ENCODE results near the gene FAM20A. TPM values are rescaled to one million over a fixed set of nuclear protein-coding genes. Genes with fewer than 3 reads are reported as not detected.

FAM20A gene
- total RNA-seq, 1 donor from 2014 or later: 38.7 TPM

DNA sequence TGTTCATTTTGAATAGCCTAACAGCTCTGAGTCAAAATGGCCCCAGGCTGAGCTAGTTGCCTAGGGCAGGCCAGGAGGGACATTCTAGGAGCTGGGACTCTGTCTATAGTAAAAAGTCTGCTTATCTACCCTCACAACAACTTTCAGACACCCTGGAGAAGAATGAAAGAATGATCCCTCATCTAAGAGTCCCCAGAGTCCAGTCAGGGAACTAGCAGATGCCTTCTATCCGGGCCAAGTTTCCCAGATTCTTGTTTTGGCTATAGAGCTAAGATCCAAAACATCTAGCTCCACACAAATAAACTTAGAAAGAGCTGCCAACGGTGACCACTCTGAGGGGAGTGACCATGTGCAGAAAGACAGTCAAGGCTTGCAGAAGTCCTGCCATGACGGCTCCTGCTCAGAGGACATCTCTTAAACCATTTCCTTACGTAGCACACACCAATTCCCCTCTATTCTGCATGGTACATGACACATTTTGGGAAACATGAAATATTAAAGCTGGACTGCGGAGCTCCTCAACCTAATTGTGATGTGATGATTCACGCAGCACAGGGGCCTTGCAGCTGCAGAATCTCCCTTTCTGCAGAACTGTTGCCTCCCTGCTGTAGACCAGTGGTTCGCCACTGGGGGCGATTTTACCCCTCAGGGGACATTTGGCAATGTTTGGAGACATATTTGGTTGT lies 24.2 kb downstream of the FAM20A start:
- intact Hi-C loops (cut with DNase I): no loop called here

DNA sequence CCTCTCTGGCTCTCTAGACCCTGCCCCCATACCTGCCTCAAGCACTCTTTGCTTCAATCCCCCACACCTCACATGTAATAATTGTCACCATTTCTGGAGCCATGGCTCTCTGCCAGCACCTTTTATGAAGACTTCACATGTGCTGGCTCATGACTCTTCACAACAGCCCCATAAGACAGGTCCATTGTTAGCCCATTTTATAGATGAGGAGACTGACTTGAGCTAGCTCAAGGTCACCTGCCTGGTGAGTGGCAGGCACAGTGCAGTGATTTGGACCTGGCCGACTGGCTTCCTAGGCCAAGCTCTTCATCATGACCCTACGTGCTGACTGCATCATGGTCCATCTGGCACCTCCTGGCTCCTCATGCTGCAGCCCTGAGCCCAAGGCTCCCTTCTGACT lies 25.0 kb downstream of the FAM20A start:
- H3K4me3 ChIP-seq: no peak overlapping the region
- TF ChIP-seq, protein P1, sequence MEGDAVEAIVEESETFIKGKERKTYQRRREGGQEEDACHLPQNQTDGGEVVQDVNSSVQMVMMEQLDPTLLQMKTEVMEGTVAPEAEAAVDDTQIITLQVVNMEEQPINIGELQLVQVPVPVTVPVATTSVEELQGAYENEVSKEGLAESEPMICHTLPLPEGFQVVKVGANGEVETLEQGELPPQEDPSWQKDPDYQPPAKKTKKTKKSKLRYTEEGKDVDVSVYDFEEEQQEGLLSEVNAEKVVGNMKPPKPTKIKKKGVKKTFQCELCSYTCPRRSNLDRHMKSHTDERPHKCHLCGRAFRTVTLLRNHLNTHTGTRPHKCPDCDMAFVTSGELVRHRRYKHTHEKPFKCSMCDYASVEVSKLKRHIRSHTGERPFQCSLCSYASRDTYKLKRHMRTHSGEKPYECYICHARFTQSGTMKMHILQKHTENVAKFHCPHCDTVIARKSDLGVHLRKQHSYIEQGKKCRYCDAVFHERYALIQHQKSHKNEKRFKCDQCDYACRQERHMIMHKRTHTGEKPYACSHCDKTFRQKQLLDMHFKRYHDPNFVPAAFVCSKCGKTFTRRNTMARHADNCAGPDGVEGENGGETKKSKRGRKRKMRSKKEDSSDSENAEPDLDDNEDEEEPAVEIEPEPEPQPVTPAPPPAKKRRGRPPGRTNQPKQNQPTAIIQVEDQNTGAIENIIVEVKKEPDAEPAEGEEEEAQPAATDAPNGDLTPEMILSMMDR (IDR thresholded peaks at IDR 0.05): no peak
- H3K27me3 ChIP-seq (ENCODE audit: low read depth): no peaks in the 10 kb centered on the region
- ATAC-seq (no peak), DNase-seq (no peak)
- no peaks in the 10 kb centered on the region for H3K36me3 ChIP-seq
- no peaks in the 10 kb centered on the region for H3K9me3 ChIP-seq
- intact Hi-C loops (cut with DNase I): no loop called here
- H3K4me1 ChIP-seq: peaks cover 52% of the 10 kb centered on the region
- peak overlapping the region; percentile 48 for H3K27ac ChIP-seq

More for the DNA sequence above, 24.2 kb downstream of the FAM20A start:
- Histone ChIP-seq H3K9me3 (no peaks in the 10 kb centered on the region), H3K27me3 (ENCODE audit: low read depth) (no peaks in the 10 kb centered on the region), H3K4me1 (peaks cover 59% of the 10 kb centered on the region), H3K36me3 (no peaks in the 10 kb centered on the region), H3K27ac (peak overlapping the region; percentile 48), H3K4me3 (no peak overlapping the region)
- DNase-seq: no peak
- TF ChIP-seq, protein P1 (IDR thresholded peaks at IDR 0.05): no peak
- no peak for ATAC-seq

DNA sequence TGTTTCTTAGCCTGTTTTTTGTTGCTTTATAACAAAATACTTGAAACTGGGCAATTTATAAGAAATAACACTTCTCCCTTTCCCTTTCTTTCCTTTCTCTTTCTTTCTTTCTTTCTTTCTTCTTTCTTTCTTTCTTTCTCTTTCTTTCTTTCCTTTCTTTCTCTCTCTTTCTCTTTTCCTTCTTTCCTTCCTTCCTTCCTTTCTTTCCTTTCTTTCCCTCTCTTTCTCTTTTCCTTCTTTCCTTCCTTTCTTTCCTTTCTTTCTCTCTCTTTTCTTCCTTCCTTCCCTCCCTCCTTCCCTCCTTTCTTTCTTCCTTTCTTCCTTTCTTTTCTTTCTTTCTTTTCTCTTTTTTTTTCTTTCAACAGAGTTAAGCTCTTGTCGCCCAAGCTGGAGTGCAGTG lies 27.8 kb downstream of the FAM20A start:
- Histone ChIP-seq H3K9me3 (no peaks in the 10 kb centered on the region), H3K27me3 (ENCODE audit: low read depth) (no peaks in the 10 kb centered on the region), H3K36me3 (no peaks in the 10 kb centered on the region), H3K4me1 (peaks cover 38% of the 10 kb centered on the region), H3K27ac (no peak overlapping the region), H3K4me3 (no peak overlapping the region)
- DNase-seq (no peak), ATAC-seq (no peak)
- TF ChIP-seq, protein P1 (IDR thresholded peaks at IDR 0.05): no peak
- intact Hi-C loops (cut with DNase I): no loop called here

DNA sequence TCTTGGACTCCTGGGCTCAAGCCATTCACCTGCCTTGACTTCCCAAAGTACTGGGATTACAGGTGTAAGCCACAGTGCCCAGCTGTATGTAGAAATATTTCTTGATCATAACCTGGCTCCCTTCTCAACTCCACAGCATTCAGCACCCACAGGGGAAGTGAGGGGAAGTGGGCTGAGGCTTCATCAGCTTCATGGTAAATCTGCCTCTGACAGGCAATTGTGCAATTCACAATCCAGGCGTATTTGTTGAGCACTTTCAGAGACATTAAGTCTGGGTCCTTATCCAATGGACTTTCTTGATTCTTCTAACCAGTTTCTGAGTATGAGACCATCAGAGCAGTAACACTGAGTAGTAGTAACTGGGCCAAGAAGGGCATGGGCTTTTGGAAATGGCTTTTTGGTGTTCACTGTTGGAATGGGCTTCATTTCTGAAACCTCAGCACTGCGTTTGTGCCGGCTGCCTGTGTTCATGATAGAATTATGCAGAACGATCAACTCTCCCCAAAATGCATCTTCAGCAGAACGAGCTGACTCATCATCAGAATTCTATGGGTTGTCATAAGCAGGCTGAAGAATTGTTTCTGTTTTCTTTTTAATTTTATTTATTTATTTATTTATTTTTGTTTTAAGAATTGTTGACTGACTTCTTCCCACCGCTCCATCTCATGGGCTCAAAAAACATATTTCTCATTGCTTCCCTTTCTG lies 28.9 kb downstream of the FAM20A start:
- Histone ChIP-seq H3K27me3 (ENCODE audit: low read depth) (no peaks in the 10 kb centered on the region), H3K36me3 (no peaks in the 10 kb centered on the region), H3K4me1 (peaks cover 33% of the 10 kb centered on the region), H3K9me3 (no peaks in the 10 kb centered on the region), H3K4me3 (no peak overlapping the region), H3K27ac (no peak overlapping the region)
- ATAC-seq (peak; percentile 31 to 37), DNase-seq (no peak)
- intact Hi-C loops (cut with DNase I): no loop called here
- TF ChIP-seq, protein P1 (IDR thresholded peaks at IDR 0.05): no peak

DNA sequence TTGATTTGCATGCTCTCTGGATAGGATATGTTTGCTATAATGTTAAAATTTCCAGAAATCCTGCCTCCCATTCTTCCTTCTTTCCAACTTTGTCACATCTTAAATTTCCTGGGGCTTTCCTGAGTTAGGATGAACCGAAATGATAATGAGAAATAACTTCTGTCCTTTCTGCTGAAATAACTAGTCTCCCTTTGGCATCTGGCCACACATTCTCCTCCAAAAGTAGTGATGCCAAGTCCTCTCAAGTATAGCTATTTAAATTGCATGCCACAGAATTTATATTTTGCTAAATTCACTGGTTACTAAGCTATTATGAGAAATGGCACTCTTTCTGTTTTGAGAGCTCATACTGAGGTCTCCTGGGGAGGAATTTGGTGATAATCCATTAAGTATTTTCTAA lies 30.6 kb downstream of the FAM20A start:
- ATAC-seq (no peak), DNase-seq (no peak)
- H3K27me3 ChIP-seq (ENCODE audit: low read depth): no peaks in the 10 kb centered on the region
- intact Hi-C loops (cut with DNase I): no loop called here
- no peak overlapping the region for H3K27ac ChIP-seq
- H3K4me3 ChIP-seq: no peak overlapping the region
- H3K36me3 ChIP-seq: no peaks in the 10 kb centered on the region
- no peaks in the 10 kb centered on the region for H3K9me3 ChIP-seq
- H3K4me1 ChIP-seq: peaks cover 33% of the 10 kb centered on the region
- TF ChIP-seq, protein P1 (IDR thresholded peaks at IDR 0.05): no peak

All from lower lobe of right lung (tissue), 2 donors.